SH-SY5Y (cell line): ENCODE measurements around the gene OR2T4.

Source experiments
- GATA2 ChIP-seq: IDR thresholded peaks from 2 replicates; pipeline ENCODE4 v1.6.1; 2011; ENCODE audit warnings: mild to moderate bottlenecking, low read depth, low read length
- GATA3 ChIP-seq: IDR thresholded peaks from 2 replicates; pipeline ENCODE4 v1.6.1; 2011; ENCODE audit warnings: low read depth, mild to moderate bottlenecking, low read length, moderate library complexity

DNA sequence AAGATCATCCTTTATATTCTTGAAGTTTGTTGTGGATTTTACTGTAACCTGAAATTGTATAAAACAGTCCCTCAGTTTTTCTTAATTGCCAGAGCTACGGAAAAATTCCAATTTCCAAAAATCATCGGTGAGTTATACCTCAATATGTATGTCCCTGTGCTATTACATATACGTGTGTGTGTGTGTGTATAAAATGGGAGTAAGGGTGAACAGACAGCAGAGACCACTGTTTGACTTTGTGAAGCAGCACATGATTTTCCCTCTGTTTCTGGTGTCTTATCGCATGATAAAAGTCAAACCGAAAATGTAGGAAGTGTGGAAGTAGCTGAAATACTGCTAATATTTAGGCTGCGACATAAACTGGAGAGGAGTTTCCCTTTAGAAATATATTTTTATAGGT lies 42.6 kb downstream of the OR2T4 start:
- TF ChIP-seq GATA2 (no peak), GATA3 (no peak)
